Activated CD8-positive, alpha-beta T cell treated with anti-CD3 and anti-CD28 coated beads for 36 hours (primary cell): ENCODE measurements around the gene TEF. TPM values are rescaled to one million over a fixed set of nuclear protein-coding genes. Genes with fewer than 3 reads are reported as not detected.

Experiments used
- ATAC-seq: fragments of 200-7000 bp; cut with Tn5 transposase; one replicate; pipeline ENCODE4 v1.10.0; 2021; ENCODE audit warnings: mild to moderate bottlenecking, moderate library complexity
- CTCF ChIA-PET: fragments of 350-600 bp; sonication (Branson Sonifier 250); formaldehyde crosslinking; loops from one replicate; lab custom pipeline; 2021; ENCODE audit warnings: antibody characterized with exemption; lab: Charles Lee
- POLR2A ChIA-PET: fragments of 350-600 bp; sonication (Branson Sonifier 250); formaldehyde crosslinking; loops from one replicate; lab custom pipeline; 2021; ENCODE audit warnings: antibody characterized with exemption; lab: Charles Lee
- DNase-seq: peaks from one replicate; pipeline ENCODE4 v3.0.0-alpha.2; 2020
- H3K27ac Mint-ChIP-seq: one replicate; pipeline ENCODE4 v1.8.0; 2021; ENCODE audit warnings: mild to moderate bottlenecking, mixed read lengths
- H3K27me3 Mint-ChIP-seq: one replicate; pipeline ENCODE4 v1.8.0; 2021; ENCODE audit warnings: mixed read lengths
- H3K36me3 Mint-ChIP-seq: one replicate; pipeline ENCODE4 v1.8.0; 2021; ENCODE audit warnings: low read depth, mixed read lengths
- H3K4me1 Mint-ChIP-seq: one replicate; pipeline ENCODE4 v1.8.0; 2021; ENCODE audit warnings: low read depth, mixed read lengths
- H3K4me3 Mint-ChIP-seq: one replicate; pipeline ENCODE4 v1.8.0; 2021; ENCODE audit warnings: mild to moderate bottlenecking, moderate library complexity, mixed read lengths
- H3K9me3 Mint-ChIP-seq: one replicate; pipeline ENCODE4 v1.8.0; 2021; ENCODE audit warnings: mixed read lengths
- CTCF ChIP-seq: fragments of 200-600 bp; IDR thresholded peaks from one replicate; pipeline ENCODE4 v1.8.0; 2022; ENCODE audit warnings: antibody characterized with exemption, mild to moderate bottlenecking
- intact Hi-C: fragments of 100-400 bp; cut with micrococcal nuclease; formaldehyde crosslinking; loops from one replicate; pipeline ENCODE4 v1.10.0; 2022
- total RNA-seq, 2 experiments: library from RNA; stranded (reverse); gene quantifications; one replicate each; pipeline ENCODE4 v1.2.3, GENCODE V29; 2021

TEF gene
- total RNA-seq, 2 experiments from 2014 or later = 1.4 to 2.0 TPM

- Mint-ChIP-seq H3K4me1 (peaks cover 6% of the 10 kb centered on the region), H3K27ac (peak overlapping the region; percentile 66), H3K4me3 (no peak overlapping the region), H3K27me3 (no peaks in the 10 kb centered on the region), H3K36me3 (peaks cover 7% of the 10 kb centered on the region), H3K9me3 (no peaks in the 10 kb centered on the region)
- ATAC-seq (peak; percentile 99), DNase-seq (peak; percentile 75)
- intact Hi-C loops = no loop called here
- CTCF ChIA-PET = no interaction called here
- no peak for TF ChIP-seq CTCF
- POLR2A ChIA-PET = no interaction called here
Measured at GRCh38 chr22:41341990-41342389, 39.8 kb upstream of the TEF start.

GRCh38 chr22:41343300-41343699 is 38.4 kb upstream of the TEF start:
- DNase-seq (no peak), ATAC-seq (no peak)
- TF ChIP-seq CTCF = no peak
- Mint-ChIP-seq H3K9me3 (no peaks in the 10 kb centered on the region), H3K4me3 (no peak overlapping the region), H3K36me3 (peaks cover 10% of the 10 kb centered on the region), H3K4me1 (peaks cover 6% of the 10 kb centered on the region), H3K27me3 (no peaks in the 10 kb centered on the region), H3K27ac (no peak overlapping the region)
- CTCF ChIA-PET = no interaction called here
- POLR2A ChIA-PET = no interaction called here
- intact Hi-C loops = no loop called here

- no peak for TF ChIP-seq CTCF
- intact Hi-C loops = no loop called here
- DNase-seq = no peak
- CTCF ChIA-PET = no interaction called here
- H3K27me3 Mint-ChIP-seq = no peaks in the 10 kb centered on the region
- H3K9me3 Mint-ChIP-seq = no peaks in the 10 kb centered on the region
- ATAC-seq = no peak
- no peak overlapping the region for H3K27ac Mint-ChIP-seq
- POLR2A ChIA-PET = no interaction called here
- peaks cover 6% of the 10 kb centered on the region for H3K4me1 Mint-ChIP-seq
- no peak overlapping the region for H3K4me3 Mint-ChIP-seq
- H3K36me3 Mint-ChIP-seq = peaks cover 10% of the 10 kb centered on the region
Measured at GRCh38 chr22:41343717-41344116, 38.0 kb upstream of the TEF start.

GRCh38 chr22:41344189-41344788 is 37.5 kb upstream of the TEF start:
- Mint-ChIP-seq H3K9me3 (no peaks in the 10 kb centered on the region), H3K4me3 (no peak overlapping the region), H3K27ac (no peak overlapping the region), H3K36me3 (peaks cover 10% of the 10 kb centered on the region), H3K27me3 (no peaks in the 10 kb centered on the region), H3K4me1 (peaks cover 6% of the 10 kb centered on the region)
- POLR2A ChIA-PET = no interaction called here
- intact Hi-C loops = no loop called here
- no peak for TF ChIP-seq CTCF
- no peak for DNase-seq
- CTCF ChIA-PET = no interaction called here
- ATAC-seq = no peak

GRCh38 chr22:41345807-41346335 is 35.9 kb upstream of the TEF start:
- no peak for TF ChIP-seq CTCF
- H3K9me3 Mint-ChIP-seq = no peaks in the 10 kb centered on the region
- ATAC-seq (no peak), DNase-seq (no peak)
- no peaks in the 10 kb centered on the region for H3K27me3 Mint-ChIP-seq
- peaks cover 20% of the 10 kb centered on the region for H3K36me3 Mint-ChIP-seq
- intact Hi-C loops = no loop called here
- no peak overlapping the region for H3K4me3 Mint-ChIP-seq
- CTCF ChIA-PET = no interaction called here
- POLR2A ChIA-PET = no interaction called here
- H3K4me1 Mint-ChIP-seq = peaks cover 6% of the 10 kb centered on the region
- no peak overlapping the region for H3K27ac Mint-ChIP-seq
